ENCODE measurements around the gene PIGT. TPM values are rescaled to one million over a fixed set of nuclear protein-coding genes. Genes with fewer than 3 reads are reported as not detected.
A peak's percentile ranks its signal among the peaks of the same experiment; 100 is the strongest.

The PIGT gene
- 71.4 TPM for total RNA-seq (2021; ENCODE audit: unreplicated experiment)
- polyA plus RNA-seq (2012): 115 and 132 TPM in 2 replicates
- percentile 57 among the genes with signal in this experiment for Bru-seq, nascent RNA
- BruChase-seq, experiment 1, labeled RNA remaining after a 6-hour chase: percentile 73 among the genes with signal in this experiment
- percentile 66 among the genes with signal in this experiment for BruChase-seq, experiment 2, labeled RNA remaining after a 2-hour chase
- long read RNA-seq, transcript PIGT-202 (12 exons, 2,245 nt): major isoform, 54 of 84 reads
- long read RNA-seq, partial matches to known transcripts: 18 of 84 reads
- long read RNA-seq, other reads (novel, unspliced or antisense): 2 of 84 reads

- H3K79me2 ChIP-seq (ENCODE audit: insufficient read depth, low read length): peaks cover 32% of the 10 kb centered on the region
- ChIA-PET RAD21 (ENCODE audit: low non-redundant PET in 1 of 2, low total read pairs in 2 of 2, uncharacterized antibody in 2 of 2, unreplicated experiment in 2 of 2) (interaction anchor here in 1 of 2 experiments (0.6 kb wide), 1 partner anchor 413 kb away, joined by 4 read pairs; no protein-coding TSS in a partner anchor), POLR2A (interaction anchor here (0.7 to 1.3 kb wide), 4 partner anchors 9 to 68 kb away, joined by 3 to 6 read pairs (median 4); partner anchors contain the start of gene SDC4), CTCF (interaction anchor here (1.1 to 1.4 kb wide), 3 partner anchors 21 to 355 kb away, joined by 3 to 9 read pairs (median 8); no protein-coding TSS in a partner anchor)
- H4K20me1 ChIP-seq (ENCODE audit: insufficient read depth): no peaks in the 10 kb centered on the region
- peak within 1 kb of the TSS; percentile 70 for H3K27ac ChIP-seq (ENCODE audit: low read depth, low read length)
- peak within 1 kb of the TSS; percentile 90 for H3K9ac ChIP-seq (ENCODE audit: low read length)
- peaks cover 14 to 24% of the 10 kb centered on the region in 2 experiments; a peak in 3 of 4 replicates for H3K36me3 ChIP-seq (ENCODE audit: control insufficient read depth in 1 of 2, insufficient read depth in 2 of 2, low read length in 2 of 2)
- intact Hi-C loops (cut with micrococcal nuclease): loop anchor here (1.0 kb wide), 1 partner anchor 42 kb away; no protein-coding TSS in a partner anchor
- no TSS peak for BruUV-seq (replicated peaks)
- H3K4me2 ChIP-seq (ENCODE audit: low read length): peak within 1 kb of the TSS; percentile 96
- peak within 1 kb of the TSS; percentile 96 to 98 for H3K4me3 ChIP-seq (replicated peaks in 1 of 2; ENCODE audit: low read depth in 1 of 2, low read length in 2 of 2)
- peaks cover 4 to 14% of the 10 kb centered on the region in 2 experiments; a peak in 3 of 4 replicates for H3K4me1 ChIP-seq (ENCODE audit: control insufficient read depth in 1 of 2, insufficient read depth in 2 of 2, low read length in 2 of 2)
- no peaks in the 10 kb centered on the region for H3K27me3 ChIP-seq (ENCODE audit: insufficient read depth, low read length)
- ATAC-seq: peak; percentile 97
- peak; percentile 63 for DNase-seq (ENCODE audit: low read depth, low spot score)
- no peaks in the 10 kb centered on the region for H3K9me2 ChIP-seq (ENCODE audit: insufficient read depth)
- H2AFZ ChIP-seq (ENCODE audit: low read depth, low read length, poor library complexity, severe bottlenecking): peak within 1 kb of the TSS; percentile 62
- no peaks in the 10 kb centered on the region for H3K9me3 ChIP-seq (ENCODE audit: control insufficient read depth in 1 of 2, insufficient read depth in 1 of 2, low read depth in 1 of 2, low read length in 2 of 2)
- TF ChIP-seq RAD21 (IDR thresholded peaks at IDR 0.05; ENCODE audit: low read depth) (no peak), CBX3 (IDR thresholded peaks at IDR 0.05; ENCODE audit: low read depth) (peak; percentile 55; the same call in 1 of the 2 replicates), JUND (IDR thresholded peaks at IDR 0.05) (no peak; the same call in 1 of the 2 replicates), YY1 (IDR thresholded peaks at IDR 0.05; ENCODE audit: extremely low read depth, insufficient replicate concordance, low read depth, low read length) (peak; percentile 94), MAX (IDR thresholded peaks at IDR 0.05) (peak; percentile 68; the same call in 1 of the 2 replicates), POLR2A (IDR thresholded peaks at IDR 0.05; ENCODE audit: borderline replicate concordance, extremely low read depth, insufficient read depth, insufficient read length) (no peak), EZH2phosphoT487 (IDR thresholded peaks at IDR 0.05; ENCODE audit: borderline replicate concordance) (no peak), EZH2 (IDR thresholded peaks at IDR 0.05) (no peak), SRF (IDR thresholded peaks at IDR 0.05; ENCODE audit: low read depth) (no peak; the same call in 1 of the 2 replicates), EGR1 (IDR thresholded peaks at IDR 0.05; ENCODE audit: low read depth) (peak; percentile 46; the same call in 1 of the 2 replicates), TCF7L2 (IDR thresholded peaks at IDR 0.05; ENCODE audit: borderline replicate concordance, extremely low read depth, insufficient read depth, insufficient read length) (peak; percentile 57), CEBPB (IDR thresholded peaks at IDR 0.05; ENCODE audit: low read depth) (no peak), ZFX (IDR thresholded peaks at IDR 0.05) (peak; percentile 25; the same call in 1 of the 2 replicates), POLR2AphosphoS5 (IDR thresholded peaks at IDR 0.05; ENCODE audit: low read depth, low read length) (peak; percentile 94), SIN3A (IDR thresholded peaks at IDR 0.05; ENCODE audit: low read depth) (peak; percentile 82; the same call in 1 of the 2 replicates), REST (IDR thresholded peaks at IDR 0.05; ENCODE audit: low read depth) (no peak), SP1 (IDR thresholded peaks at IDR 0.05; ENCODE audit: low read depth) (peak; percentile 71), ELF1 (IDR thresholded peaks at IDR 0.05; ENCODE audit: borderline replicate concordance, low read depth) (peak; percentile 93)
- TF ChIP-seq, protein P1, sequence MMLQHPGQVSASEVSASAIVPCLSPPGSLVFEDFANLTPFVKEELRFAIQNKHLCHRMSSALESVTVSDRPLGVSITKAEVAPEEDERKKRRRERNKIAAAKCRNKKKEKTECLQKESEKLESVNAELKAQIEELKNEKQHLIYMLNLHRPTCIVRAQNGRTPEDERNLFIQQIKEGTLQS (IDR thresholded peaks at IDR 0.05): no peak
- TF ChIP-seq, protein P2, sequence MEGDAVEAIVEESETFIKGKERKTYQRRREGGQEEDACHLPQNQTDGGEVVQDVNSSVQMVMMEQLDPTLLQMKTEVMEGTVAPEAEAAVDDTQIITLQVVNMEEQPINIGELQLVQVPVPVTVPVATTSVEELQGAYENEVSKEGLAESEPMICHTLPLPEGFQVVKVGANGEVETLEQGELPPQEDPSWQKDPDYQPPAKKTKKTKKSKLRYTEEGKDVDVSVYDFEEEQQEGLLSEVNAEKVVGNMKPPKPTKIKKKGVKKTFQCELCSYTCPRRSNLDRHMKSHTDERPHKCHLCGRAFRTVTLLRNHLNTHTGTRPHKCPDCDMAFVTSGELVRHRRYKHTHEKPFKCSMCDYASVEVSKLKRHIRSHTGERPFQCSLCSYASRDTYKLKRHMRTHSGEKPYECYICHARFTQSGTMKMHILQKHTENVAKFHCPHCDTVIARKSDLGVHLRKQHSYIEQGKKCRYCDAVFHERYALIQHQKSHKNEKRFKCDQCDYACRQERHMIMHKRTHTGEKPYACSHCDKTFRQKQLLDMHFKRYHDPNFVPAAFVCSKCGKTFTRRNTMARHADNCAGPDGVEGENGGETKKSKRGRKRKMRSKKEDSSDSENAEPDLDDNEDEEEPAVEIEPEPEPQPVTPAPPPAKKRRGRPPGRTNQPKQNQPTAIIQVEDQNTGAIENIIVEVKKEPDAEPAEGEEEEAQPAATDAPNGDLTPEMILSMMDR (IDR thresholded peaks at IDR 0.05 in 2 of 3, conservative IDR thresholded peaks at IDR 0.05 in 1 of 3; ENCODE audit: borderline replicate concordance in 1 of 3, insufficient read depth in 1 of 3, low read depth in 2 of 3, low read length in 2 of 3): no peak
Measured at GRCh38 chr20:45415822-45416637, at the start of gene PIGT. Gene PIGT, plus strand, starts transcription at chr20:45416141. Its CDS starts 16 bp downstream, at chr20:45416157.
